NCI-H748 treated with DMSO at 0.1 percent for 48 hours (cell line): ENCODE measurements around the gene PLA2G6.
"Not testable (repeated sequence)": the region's sequence is repeated elsewhere in the genome, so short reads cannot be mapped to it uniquely, and the experiment has no call there.

Experiments
- DNase-seq: peaks from one replicate; lab custom pipeline; 2025; lab: John Stamatoyannopoulos, UW

PLA2G6 gene

DNA sequence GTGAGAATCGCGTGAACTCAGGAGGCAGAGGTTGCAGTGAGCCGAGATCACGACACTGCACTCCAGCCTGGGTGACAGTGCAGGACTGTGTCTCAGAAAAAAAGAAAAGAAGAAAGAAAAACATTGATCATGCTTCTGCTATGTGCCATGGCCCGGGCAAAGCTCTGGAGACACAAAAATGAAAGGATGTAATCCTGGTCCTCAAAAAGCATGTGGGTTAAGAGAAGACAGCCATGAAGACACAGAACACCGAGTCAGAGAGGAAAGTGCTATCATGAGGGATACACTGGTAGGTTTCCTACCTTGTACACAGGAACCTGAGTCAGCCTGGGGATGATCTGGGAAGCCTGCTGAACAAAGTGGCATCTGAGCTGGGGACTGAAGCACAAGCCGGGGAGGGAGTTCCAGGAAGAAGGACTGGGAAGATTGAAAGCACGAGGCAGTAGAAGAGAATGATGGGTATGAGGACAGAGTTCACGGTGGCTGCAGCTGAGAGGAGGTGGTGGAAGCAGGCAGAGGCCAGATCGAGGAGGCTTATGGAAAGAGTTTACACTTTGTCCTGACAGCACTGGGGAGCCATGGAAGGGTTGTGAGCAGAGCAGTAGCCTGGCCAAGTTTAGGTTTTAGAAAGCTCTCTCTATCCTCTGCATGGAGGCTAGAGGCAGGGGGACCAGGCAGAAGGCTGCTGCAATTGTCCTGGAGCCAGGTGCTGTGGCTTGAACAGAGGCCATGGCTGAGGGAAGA, 10.3 kb upstream of the PLA2G6 start:
- DNase-seq: no peak

DNA sequence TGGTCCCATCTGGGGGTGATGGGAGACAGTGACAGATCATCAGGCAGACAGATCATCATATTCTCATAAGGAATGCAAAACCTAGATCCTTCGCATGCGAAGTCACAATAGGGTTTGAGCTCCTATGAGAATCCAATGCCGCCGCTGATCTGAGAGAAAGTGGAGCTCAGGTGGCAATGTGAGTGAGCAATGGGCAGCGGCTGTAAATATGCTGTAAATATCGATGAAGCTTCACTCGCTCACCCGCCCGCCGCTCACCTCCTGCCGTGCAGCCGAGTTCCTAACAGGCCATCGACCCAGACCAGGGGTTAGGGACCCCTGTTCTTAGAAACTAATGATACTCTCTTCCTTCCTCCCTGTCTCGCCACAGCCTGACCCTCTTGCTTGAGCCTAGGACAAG, 9.4 kb upstream of the PLA2G6 start:
- DNase-seq: no peak

- no peak for DNase-seq
Measured at GRCh38 chr22:38190581-38190980, 9.0 kb upstream of the PLA2G6 start.

- DNase-seq: no peak
Measured at GRCh38 chr22:38189104-38189503, 7.5 kb upstream of the PLA2G6 start.

DNA sequence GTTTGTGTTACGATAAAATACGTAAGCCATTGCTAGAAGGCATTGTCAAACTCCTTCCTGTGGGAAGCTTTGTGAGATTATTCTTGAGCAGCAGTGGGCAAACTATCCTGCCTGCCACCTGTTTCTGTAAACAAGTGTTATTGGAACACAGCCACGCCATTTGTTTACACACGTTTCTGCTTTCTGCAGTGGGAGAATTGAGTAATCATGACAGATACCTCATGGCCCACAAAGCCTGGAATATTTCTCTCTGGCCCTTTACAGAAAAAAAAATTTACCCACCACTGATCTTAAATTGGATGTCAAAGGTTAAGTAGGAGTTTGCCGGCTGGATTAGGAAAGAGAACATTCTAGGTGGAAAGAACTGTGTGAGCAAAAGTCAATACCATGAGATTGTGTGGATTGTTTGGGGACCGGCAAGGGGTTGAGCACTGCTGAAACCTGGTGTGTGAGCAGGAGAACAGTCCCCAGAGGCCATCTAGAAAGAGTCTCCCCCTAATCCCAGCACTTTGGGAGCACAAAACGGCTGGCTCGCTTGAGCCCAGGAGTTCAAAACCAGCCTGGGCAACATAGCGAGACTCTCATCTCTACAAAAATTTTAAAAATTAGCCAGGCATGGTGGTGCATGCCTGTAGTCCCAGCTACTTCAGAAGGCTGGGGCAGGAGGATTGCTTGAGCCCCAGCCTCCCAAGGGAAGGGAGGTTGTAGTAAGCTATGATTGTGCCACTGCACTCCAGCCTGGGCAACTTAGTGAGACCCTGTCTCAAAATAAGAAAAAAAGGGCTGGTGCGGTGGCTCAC, 6.0 kb upstream of the PLA2G6 start:
- DNase-seq: no peak

DNA sequence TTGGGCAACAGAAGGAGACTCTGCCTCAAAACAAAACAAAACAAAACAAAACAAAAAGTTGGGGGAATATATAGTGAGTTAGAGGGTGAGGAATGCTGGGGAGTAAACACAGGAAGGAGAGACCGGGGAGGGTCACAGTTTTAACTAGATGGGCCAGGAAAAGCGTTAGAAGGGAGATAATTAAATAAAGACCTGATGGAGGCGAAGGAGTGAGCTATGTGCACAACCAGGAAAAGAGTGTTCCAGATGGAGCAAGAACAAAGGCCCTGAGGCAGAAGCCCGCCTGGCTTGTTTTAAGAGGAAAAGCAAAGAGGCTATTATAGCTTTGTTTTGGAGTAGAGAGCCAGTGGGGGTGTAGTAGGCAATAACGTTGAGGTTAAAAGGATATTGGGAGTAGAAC, 4.8 kb upstream of the PLA2G6 start:
- no peak for DNase-seq

DNA sequence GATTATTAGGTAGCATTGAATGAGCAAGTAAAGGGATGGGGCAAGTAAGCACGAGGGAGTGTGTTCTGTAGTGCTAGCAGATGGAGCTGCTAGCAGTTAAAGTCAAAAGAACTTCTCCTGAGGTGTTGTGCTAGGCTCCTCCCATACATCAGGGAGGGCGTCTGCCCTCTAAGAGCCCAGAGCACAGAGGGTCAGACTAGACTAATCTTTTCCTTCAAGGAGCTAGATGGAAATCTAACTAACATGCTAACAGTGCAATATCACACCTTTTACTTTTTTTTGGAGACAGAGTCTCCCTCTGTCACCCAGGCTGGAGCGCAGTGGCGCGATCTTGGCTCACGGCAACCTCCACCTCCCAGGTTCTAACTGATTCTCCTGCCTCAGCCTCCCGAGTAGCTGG, 3.2 kb upstream of the PLA2G6 start:
- no peak for DNase-seq

- DNase-seq: no peak
Measured at GRCh38 chr22:38180841-38181452, 683 bp downstream of the PLA2G6 start.

DNA sequence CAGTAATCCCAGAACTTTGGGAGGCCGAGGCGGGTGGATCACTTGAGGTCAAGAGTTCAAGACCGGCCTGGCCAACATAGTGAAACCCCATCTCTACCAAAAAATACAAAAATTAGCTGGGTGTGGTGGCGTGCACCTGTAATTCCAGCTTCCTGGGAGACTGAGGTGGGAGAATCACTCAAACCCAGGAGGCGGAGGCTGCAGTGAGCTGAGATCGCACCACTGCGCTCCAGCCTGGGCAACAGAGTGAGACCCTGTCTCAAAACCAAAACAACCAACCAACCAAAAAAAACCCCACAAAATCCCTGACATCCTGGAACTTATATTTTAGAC, 3.1 kb downstream of the PLA2G6 start:
- DNase-seq: not testable (repeated sequence)

GRCh38 chr22:38177926-38178604, 3.6 kb downstream of the PLA2G6 start:
- peak; percentile 33 for DNase-seq

DNA sequence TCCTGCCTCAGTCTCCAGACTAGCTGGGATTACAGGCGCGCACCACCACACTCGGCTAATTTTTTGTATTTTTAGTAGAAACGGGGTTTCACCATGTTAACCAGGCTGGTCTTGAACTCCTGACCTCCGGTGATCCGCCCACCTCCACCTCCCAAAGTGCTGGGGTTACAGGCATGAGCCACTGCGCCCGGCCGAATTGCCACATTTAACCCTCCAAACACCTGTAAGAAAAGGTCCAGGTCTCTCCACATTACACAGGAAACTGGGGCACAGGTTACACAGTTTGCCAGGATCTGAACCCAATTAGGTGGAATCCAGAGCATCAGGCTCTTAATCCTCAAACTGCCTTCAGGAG, 4.1 kb downstream of the PLA2G6 start:
- not testable (repeated sequence) for DNase-seq

- no peak for DNase-seq
Measured at GRCh38 chr22:38177044-38177443, 4.6 kb downstream of the PLA2G6 start.

DNA sequence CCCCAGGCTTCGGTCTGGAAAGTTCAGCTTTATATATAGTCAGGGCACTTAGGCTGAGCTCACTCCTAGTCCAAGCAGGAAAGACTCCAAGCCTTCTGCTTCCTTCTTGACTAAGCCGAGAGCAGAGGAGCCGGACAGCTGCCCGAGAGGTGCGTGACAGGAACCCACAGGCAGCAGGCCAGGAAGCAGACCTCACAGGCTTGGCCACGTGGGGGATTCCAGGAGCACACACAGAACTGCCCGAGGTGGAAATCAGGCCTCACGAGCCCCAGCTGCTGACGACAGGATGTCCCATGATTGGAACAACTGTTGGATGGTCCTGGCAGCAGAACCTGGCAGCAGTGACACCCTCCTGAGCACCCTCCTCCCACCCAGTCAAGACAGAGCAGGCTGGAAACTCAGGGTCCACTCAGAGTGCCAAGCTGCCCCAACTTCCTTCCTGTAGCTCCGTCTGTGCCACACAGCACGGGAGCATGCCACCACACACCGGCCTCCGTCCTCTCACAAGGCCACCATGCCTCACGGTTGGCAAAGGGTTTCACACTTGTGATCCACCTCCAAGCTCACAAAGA, 5.4 kb downstream of the PLA2G6 start:
- DNase-seq: no peak

- DNase-seq: no peak
Measured at GRCh38 chr22:38175206-38176118, 6.2 kb downstream of the PLA2G6 start.

DNA sequence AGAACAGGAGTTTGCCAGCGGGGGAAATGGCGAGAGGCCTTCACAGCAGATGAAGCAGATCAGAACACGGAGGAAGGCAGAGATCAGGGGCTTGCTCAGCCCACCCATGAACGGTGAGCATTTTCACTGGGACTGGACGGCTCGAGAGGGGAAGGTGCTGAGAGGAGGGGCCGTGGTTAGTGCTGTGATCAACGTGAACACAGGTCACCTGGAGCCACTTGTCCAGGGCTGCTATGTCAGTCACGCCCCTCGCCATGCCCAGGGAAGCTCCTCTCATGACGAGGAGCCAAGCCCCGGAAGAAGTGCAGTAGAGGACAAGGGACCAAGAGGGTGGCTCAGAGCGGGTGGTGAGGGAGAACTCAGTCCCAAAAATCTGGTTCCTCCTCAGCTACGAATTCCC, 7.0 kb downstream of the PLA2G6 start:
- DNase-seq: no peak

GRCh38 chr22:38173641-38173906, 8.1 kb downstream of the PLA2G6 start:
- no peak for DNase-seq

- no peak for DNase-seq
Measured at GRCh38 chr22:38172832-38173640, 8.6 kb downstream of the PLA2G6 start.

DNA sequence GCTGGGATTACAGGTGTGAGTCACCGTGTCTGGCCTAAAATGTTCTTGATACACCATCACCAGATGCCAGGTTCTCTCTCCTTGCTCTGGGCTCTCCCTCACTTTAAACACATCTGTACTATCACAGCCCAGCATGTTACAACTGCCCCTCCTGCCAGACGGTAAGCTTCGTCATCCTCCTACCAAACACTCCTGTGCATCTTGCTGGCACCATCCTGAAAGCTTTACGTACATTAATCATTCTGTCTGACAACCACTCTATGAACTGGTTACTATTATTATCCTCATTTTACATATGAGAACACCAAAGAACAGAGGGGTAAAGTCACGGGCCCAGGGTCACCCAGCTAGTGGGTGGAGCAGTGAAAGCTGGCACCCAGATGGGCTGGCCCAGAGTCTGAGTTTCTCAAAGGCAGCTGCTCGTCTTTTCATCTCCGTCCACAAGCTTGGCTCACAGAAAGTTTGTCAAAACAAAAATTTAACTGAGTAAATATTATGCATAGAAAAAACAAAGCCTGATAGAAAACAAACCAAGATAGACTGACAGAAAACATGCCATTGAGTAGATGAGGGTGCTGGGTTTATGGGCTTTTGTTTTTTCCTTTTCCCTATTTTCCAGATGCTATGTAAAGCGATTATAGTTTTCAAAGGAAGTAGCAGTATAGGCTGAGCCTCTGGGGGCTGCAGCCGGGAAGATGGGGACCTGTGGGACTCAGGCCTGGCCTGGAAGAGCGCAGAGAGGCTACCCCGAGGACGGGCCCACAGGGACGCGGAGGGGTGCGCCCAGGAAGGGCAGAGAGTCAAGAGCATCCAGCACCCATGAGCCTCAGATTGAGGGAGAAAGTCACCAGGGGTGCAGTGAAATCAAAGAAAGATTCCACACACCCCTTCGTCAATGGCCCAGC, 9.5 kb downstream of the PLA2G6 start:
- DNase-seq: no peak

- no peak for DNase-seq
Measured at GRCh38 chr22:38170469-38170868, 11.2 kb downstream of the PLA2G6 start.

GRCh38 chr22:38169116-38169515, 12.5 kb downstream of the PLA2G6 start:
- no peak for DNase-seq
